Neural cell (in vitro differentiated cells): Measurements from ENCODE around the gene SGO1. TPM values are rescaled to one million over a fixed set of nuclear protein-coding genes. Genes with fewer than 3 reads are reported as not detected.

ENCODE experiments used
- H2AFZ ChIP-seq: fragments of 200-600, 300-800 bp; sonication (generic), shearing (Covaris generic); 2 replicates; pipeline ENCODE4 v1.6.0; 2014; ENCODE audit warnings: low read depth, mild to moderate bottlenecking, antibody characterized with exemption, low read length, moderate library complexity
- H3F3A ChIP-seq: fragments of 200-600 bp; shearing (Covaris generic); 2 replicates; pipeline ENCODE4 v1.6.1; 2016; ENCODE audit warnings: mild to moderate bottlenecking, moderate library complexity, mixed read lengths, antibody characterized with exemption, low read length; ENCODE audit not compliant: insufficient read depth, poor library complexity, severe bottlenecking
- H3K27ac ChIP-seq: fragments of 200-600, 300-800 bp; sonication (generic), shearing (Covaris generic); 2 replicates; pipeline ENCODE4 v1.5.1; 2014; ENCODE audit warnings: mild to moderate bottlenecking, low read length, moderate library complexity
- H3K27me3 ChIP-seq: fragments of 300-800, 200-600 bp; sonication (generic), shearing (Covaris generic); 2 replicates; pipeline ENCODE4 v1.6.0; 2014; ENCODE audit warnings: mild to moderate bottlenecking, low read depth, low read length, moderate library complexity; ENCODE audit not compliant: insufficient read depth
- H3K36me3 ChIP-seq: fragments of 300-800, 200-600 bp; sonication (generic), shearing (Covaris generic); 2 replicates; pipeline ENCODE4 v1.5.1; 2014; ENCODE audit warnings: mild to moderate bottlenecking, antibody characterized with exemption, low read length, moderate library complexity; ENCODE audit not compliant: insufficient read depth
- H3K4me2 ChIP-seq: fragments of 300-800, 200-600 bp; sonication (generic), shearing (Covaris generic); 2 replicates; pipeline ENCODE4 v1.6.0; 2014; ENCODE audit warnings: mild to moderate bottlenecking, low read length
- H3K4me3 ChIP-seq: fragments of 300-800, 200-600 bp; sonication (generic), shearing (Covaris generic); 2 replicates; pipeline ENCODE4 v1.5.1; 2014; ENCODE audit warnings: mild to moderate bottlenecking, low read length, moderate library complexity
- H3K79me2 ChIP-seq: fragments of 200-600 bp; shearing (Covaris generic); replicated peaks from 2 replicates; pipeline ENCODE4 v1.6.0; 2014; ENCODE audit warnings: mild to moderate bottlenecking, low read length, moderate library complexity; ENCODE audit not compliant: insufficient read depth
- H3K9ac ChIP-seq: fragments of 300-800, 200-600 bp; sonication (generic), shearing (Covaris generic); 2 replicates; pipeline ENCODE4 v1.6.1; 2016; ENCODE audit warnings: mild to moderate bottlenecking, low read length, mixed read lengths
- H3K9me2 ChIP-seq: fragments of 200-600 bp; shearing (Covaris generic); 2 replicates; pipeline ENCODE4 v1.6.1; 2016; ENCODE audit warnings: mild to moderate bottlenecking, low read length, mixed read lengths; ENCODE audit not compliant: insufficient read depth
- H3K9me3 ChIP-seq: fragments of 200-600, 300-800 bp; sonication (generic), shearing (Covaris generic); 2 replicates; pipeline ENCODE4 v1.6.1; 2016; ENCODE audit warnings: mild to moderate bottlenecking, mixed run types, low read length, moderate library complexity, mixed read lengths
- H4K20me1 ChIP-seq: fragments of 200-600 bp; shearing (Covaris generic); 2 replicates; pipeline ENCODE4 v1.6.1; 2016; ENCODE audit warnings: mild to moderate bottlenecking, mixed run types; ENCODE audit not compliant: insufficient read depth
- CTCF ChIP-seq: fragments of 450-650 bp; IDR thresholded peaks from 2 replicates; pipeline ENCODE4 v1.5.1; 2014; ENCODE audit warnings: antibody characterized with exemption, mild to moderate bottlenecking, moderate library complexity; ENCODE audit not compliant: poor library complexity, severe bottlenecking
- EP300 ChIP-seq: fragments of 450-650 bp; conservative IDR thresholded peaks from 2 replicates; pipeline ENCODE4 v1.6.1; 2014; ENCODE audit warnings: antibody characterized with exemption, mild to moderate bottlenecking, moderate library complexity; ENCODE audit not compliant: poor library complexity, severe bottlenecking
- EZH2 ChIP-seq: fragments of 200-600, 300-800 bp; shearing (Covaris generic), sonication (generic); IDR thresholded peaks from 2 replicates; pipeline ENCODE4 v1.6.1; 2014; ENCODE audit warnings: antibody characterized with exemption, low read length, borderline replicate concordance, mild to moderate bottlenecking; ENCODE audit not compliant: insufficient read depth, poor library complexity, severe bottlenecking
- MXI1 ChIP-seq: fragments of 450-650 bp; conservative IDR thresholded peaks from 2 replicates; pipeline ENCODE4 v1.6.1; 2014; ENCODE audit warnings: antibody characterized with exemption, mild to moderate bottlenecking; ENCODE audit not compliant: poor library complexity, severe bottlenecking
- POLR2AphosphoS5 ChIP-seq: IDR thresholded peaks from 2 replicates; pipeline ENCODE4 v1.6.1; 2012
- RAD21 ChIP-seq: fragments of 450-650 bp; conservative IDR thresholded peaks from 2 replicates; pipeline ENCODE4 v1.6.1; 2014; ENCODE audit warnings: antibody characterized with exemption, mild to moderate bottlenecking, moderate library complexity
- REST ChIP-seq: IDR thresholded peaks from 2 replicates; pipeline ENCODE4 v1.6.1; 2012; ENCODE audit warnings: borderline replicate concordance
- SMC3 ChIP-seq: fragments of 450-650 bp; conservative IDR thresholded peaks from 2 replicates; pipeline ENCODE4 v1.6.1; 2014; ENCODE audit warnings: antibody characterized with exemption, mild to moderate bottlenecking, moderate library complexity; ENCODE audit not compliant: poor library complexity
- TAF1 ChIP-seq: IDR thresholded peaks from 2 replicates; pipeline ENCODE4 v1.6.1; 2012; ENCODE audit warnings: low read depth
- polyA plus RNA-seq: library from polyadenylated mRNA; depleted of rRNA; stranded (reverse); fragments of >200 nt; gene quantifications from 2 replicates; pipeline ENCODE4 v1.2.3, GENCODE V29; 2014

Gene SGO1
- polyA plus RNA-seq, 1 donor from 2014 or later: 0.71 TPM

- Histone ChIP-seq H3K79me2 (peaks cover 14% of the 10 kb centered on the region), H3K27ac (no peak overlapping the region), H3K9me3 (no peaks in the 10 kb centered on the region), H3K27me3 (no peaks in the 10 kb centered on the region), H3F3A (no peaks in the 10 kb centered on the region), H2AFZ (no peak overlapping the region), H3K9me2 (no peaks in the 10 kb centered on the region), H3K4me3 (no peak overlapping the region), H3K9ac (no peak overlapping the region), H3K36me3 (no peaks in the 10 kb centered on the region), H3K4me2 (no peak overlapping the region), H4K20me1 (no peaks in the 10 kb centered on the region)
- TF ChIP-seq EZH2: no peak
- no peak for TF ChIP-seq RAD21
- TF ChIP-seq MXI1: no peak
- no peak for TF ChIP-seq SMC3
- TF ChIP-seq EP300: no peak
- TF ChIP-seq POLR2AphosphoS5: no peak
- TF ChIP-seq CTCF: no peak
- no peak for TF ChIP-seq TAF1
- no peak for TF ChIP-seq REST
Observed at GRCh38 chr3:20181276-20181675, 4.7 kb downstream of the SGO1 start.

GRCh38 chr3:20173844-20174410 lies 12.1 kb downstream of the SGO1 start:
- Histone ChIP-seq H3K36me3 (no peaks in the 10 kb centered on the region), H4K20me1 (no peaks in the 10 kb centered on the region), H3K27me3 (no peaks in the 10 kb centered on the region), H3K9me2 (no peaks in the 10 kb centered on the region), H2AFZ (no peak overlapping the region), H3K9ac (no peak overlapping the region), H3F3A (no peaks in the 10 kb centered on the region), H3K9me3 (no peaks in the 10 kb centered on the region), H3K4me2 (no peak overlapping the region), H3K79me2 (no peaks in the 10 kb centered on the region), H3K27ac (no peak overlapping the region), H3K4me3 (no peak overlapping the region)
- TF ChIP-seq EZH2 (no peak), EP300 (no peak), MXI1 (no peak), TAF1 (no peak)
